ENCODE results near the gene PTPN22.
"Not testable (repeated sequence)": the region's sequence is repeated elsewhere in the genome, so short reads cannot be mapped to it uniquely, and the experiment has no call there.

Gene PTPN22

GRCh38 chr1:113852694-113853093 lies 18.8 kb downstream of the PTPN22 start:
- not testable (repeated sequence) for DNase-seq

GRCh38 chr1:113850127-113850796 lies 21.2 kb downstream of the PTPN22 start:
- DNase-seq, result no peak

GRCh38 chr1:113849072-113849471 lies 22.4 kb downstream of the PTPN22 start:
- DNase-seq, result no peak

- no peak for DNase-seq
Measured at GRCh38 chr1:113846391-113847035, 25.0 kb downstream of the PTPN22 start.

GRCh38 chr1:113836534-113836933 lies 35.0 kb downstream of the PTPN22 start:
- DNase-seq, result no peak

- DNase-seq, result peak in 1 of 56 donors; percentile 45
Measured at GRCh38 chr1:113835686-113836290, 35.7 kb downstream of the PTPN22 start.

- DNase-seq, result no peak
Measured at GRCh38 chr1:113834716-113835115, 36.8 kb downstream of the PTPN22 start.

- DNase-seq, result no peak
Measured at GRCh38 chr1:113830039-113830438, 41.5 kb downstream of the PTPN22 start.

GRCh38 chr1:113821916-113822315 lies 49.6 kb downstream of the PTPN22 start:
- no peak for DNase-seq

- no peak for DNase-seq
Measured at GRCh38 chr1:113818578-113818977, 52.9 kb downstream of the PTPN22 start.

GRCh38 chr1:113813218-113813617 lies 58.3 kb downstream of the PTPN22 start:
- no peak for DNase-seq

- DNase-seq, result peak in 6 of 56 donors; percentile 2 to 46 (median 2)
Measured at GRCh38 chr1:113812661-113813135, 58.8 kb downstream of the PTPN22 start.

- peak; percentile 95 to 100 (median 99) for DNase-seq
Measured at GRCh38 chr1:113811888-113812660, 59.4 kb downstream of the PTPN22 start, which contains the start of gene RSBN1. Gene RSBN1, minus strand, starts transcription at chr1:113812476. Its CDS starts 64 bp downstream, at chr1:113812412.

- peak in 23 of 56 donors; percentile 16 to 67 (median 47) for DNase-seq
Measured at GRCh38 chr1:113811156-113811887, 60.2 kb downstream of the PTPN22 start.

- no peak for DNase-seq
Measured at GRCh38 chr1:113809670-113810602, 61.6 kb downstream of the PTPN22 start.

GRCh38 chr1:113808450-113809195 lies 62.9 kb downstream of the PTPN22 start:
- no peak for DNase-seq

- DNase-seq, result no peak
Measured at GRCh38 chr1:113805639-113806038, 65.9 kb downstream of the PTPN22 start.

GRCh38 chr1:113805256-113805531 lies 66.3 kb downstream of the PTPN22 start:
- no peak for DNase-seq
